Hepatocyte (in vitro differentiated cells): ENCODE results near the gene GDPD5. TPM values are rescaled to one million over a fixed set of nuclear protein-coding genes. Genes with fewer than 3 reads are reported as not detected.

Source experiments
- DNase-seq: peaks from one replicate; pipeline ENCODE4 v3.0.0-alpha.2; 2016; ENCODE audit warnings: low spot score
- H2AFZ ChIP-seq: fragments of 200-600 bp; sonication (generic); 2 replicates; pipeline ENCODE4 v1.6.0; 2016; ENCODE audit warnings: antibody characterized with exemption, mild to moderate bottlenecking
- H3K27ac ChIP-seq: fragments of 200-600 bp; sonication (generic); 2 replicates; pipeline ENCODE4 v1.5.1; 2016; ENCODE audit warnings: mild to moderate bottlenecking
- H3K27me3 ChIP-seq: fragments of 200-600 bp; sonication (generic); 2 replicates; pipeline ENCODE4 v1.6.1; 2016
- H3K36me3 ChIP-seq: fragments of 200-600 bp; sonication (generic); replicated peaks from 2 replicates; pipeline ENCODE4 v1.5.1; 2016; ENCODE audit warnings: low read depth; ENCODE audit not compliant: insufficient read depth
- H3K4me1 ChIP-seq: fragments of 200-600 bp; sonication (generic); 2 replicates; pipeline ENCODE4 v1.5.1; 2016; ENCODE audit warnings: mild to moderate bottlenecking, moderate library complexity; ENCODE audit not compliant: insufficient read depth
- H3K4me2 ChIP-seq: fragments of 200-600 bp; sonication (generic); 2 replicates; pipeline ENCODE4 v1.6.0; 2016
- H3K4me3 ChIP-seq: fragments of 200-600 bp; sonication (generic); 2 replicates; pipeline ENCODE4 v1.5.1; 2016; ENCODE audit warnings: mild to moderate bottlenecking
- H3K79me2 ChIP-seq: fragments of 200-600 bp; sonication (generic); 2 replicates; pipeline ENCODE4 v1.6.0; 2017; ENCODE audit warnings: mild to moderate bottlenecking
- H3K9me2 ChIP-seq: fragments of 200-600 bp; sonication (generic); replicated peaks from 2 replicates; pipeline ENCODE4 v1.6.0; 2017; ENCODE audit warnings: mild to moderate bottlenecking; ENCODE audit not compliant: insufficient read depth
- H3K9me3 ChIP-seq: fragments of 200-600 bp; sonication (generic); 2 replicates; pipeline ENCODE4 v1.5.1; 2016; ENCODE audit warnings: low read depth, mild to moderate bottlenecking
- H4K20me1 ChIP-seq: fragments of 200-600 bp; sonication (generic); 2 replicates; pipeline ENCODE4 v1.6.0; 2016; ENCODE audit warnings: mild to moderate bottlenecking; ENCODE audit not compliant: insufficient read depth, poor library complexity, severe bottlenecking
- EZH2 ChIP-seq: fragments of 200-600 bp; sonication (generic); IDR thresholded peaks from 2 replicates; pipeline ENCODE4 v1.6.1; 2016; ENCODE audit warnings: antibody characterized with exemption, mild to moderate bottlenecking, borderline replicate concordance
- EZH2phosphoT487 ChIP-seq: fragments of 200-600 bp; sonication (generic); IDR thresholded peaks from one replicate; pipeline ENCODE4 v1.6.1; 2018; ENCODE audit warnings: antibody characterized with exemption, mild to moderate bottlenecking, low read depth, moderate library complexity; ENCODE audit not compliant: unreplicated experiment, severe bottlenecking
- WGBS: methylation state at CpG from one replicate; pipeline ENCODE4 v1.1.6; 2016; ENCODE audit warnings: low lambda C conversion rate; ENCODE audit errors: missing lambda C conversion rate; 5-methylcytosine and 5-hydroxymethylcytosine counted together
- polyA plus RNA-seq: library from polyadenylated mRNA; unstranded; fragments of >200 nt; fragmentation: Nextera tagmentation; extraction: Ambion mirVana; gene quantifications from 2 replicates; pipeline ENCODE4 v1.2.1, GENCODE V29; 2016
- total RNA-seq: library from RNA; depleted of rRNA; stranded (reverse); fragments of >200 nt; gene quantifications from 2 replicates; pipeline ENCODE4 v1.2.3, GENCODE V29; 2014
- TF ChIP-seq, protein P1 (sequence below): fragments of 200-600 bp; sonication (generic); IDR thresholded peaks from 2 replicates; pipeline ENCODE4 v1.5.1; 2016; ENCODE audit warnings: antibody characterized with exemption, mild to moderate bottlenecking; ENCODE audit not compliant: poor library complexity

The GDPD5 gene
- total and polyA plus RNA-seq, 2 experiments from 2014 or later = 5.2 to 8.9 TPM

DNA sequence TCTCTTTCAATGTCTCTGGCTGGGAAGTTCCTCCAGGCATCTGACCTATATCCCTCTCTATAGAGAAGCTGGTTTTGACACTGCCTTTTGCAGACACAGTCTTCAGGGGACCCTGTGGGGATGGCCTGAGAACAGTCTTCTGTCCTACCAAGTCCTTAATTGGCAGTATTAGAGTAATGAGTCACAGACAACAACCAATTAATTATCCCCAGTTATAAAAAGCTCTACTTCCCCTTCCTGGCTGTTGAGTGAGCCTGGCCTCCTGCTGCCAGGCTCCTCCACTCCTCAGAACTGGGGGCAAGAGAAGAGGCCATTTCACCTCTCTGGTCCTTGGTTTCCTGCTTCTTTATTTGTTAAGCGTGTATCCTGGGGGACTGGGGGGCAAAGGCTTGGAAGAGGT lies 51.5 kb downstream of the GDPD5 start:
- Histone ChIP-seq H3K4me1 (no peaks in the 10 kb centered on the region), H3K36me3 (no peaks in the 10 kb centered on the region), H3K9me2 (no peaks in the 10 kb centered on the region), H3K4me3 (no peak overlapping the region), H3K4me2 (no peak overlapping the region), H2AFZ (no peak overlapping the region), H3K27ac (no peak overlapping the region), H4K20me1 (no peaks in the 10 kb centered on the region), H3K9me3 (no peaks in the 10 kb centered on the region), H3K27me3 (no peaks in the 10 kb centered on the region), H3K79me2 (no peaks in the 10 kb centered on the region)
- WGBS = 94% methylated on average over 1 of the region's 1 CpG
- DNase-seq = no peak
- TF ChIP-seq, protein P1, sequence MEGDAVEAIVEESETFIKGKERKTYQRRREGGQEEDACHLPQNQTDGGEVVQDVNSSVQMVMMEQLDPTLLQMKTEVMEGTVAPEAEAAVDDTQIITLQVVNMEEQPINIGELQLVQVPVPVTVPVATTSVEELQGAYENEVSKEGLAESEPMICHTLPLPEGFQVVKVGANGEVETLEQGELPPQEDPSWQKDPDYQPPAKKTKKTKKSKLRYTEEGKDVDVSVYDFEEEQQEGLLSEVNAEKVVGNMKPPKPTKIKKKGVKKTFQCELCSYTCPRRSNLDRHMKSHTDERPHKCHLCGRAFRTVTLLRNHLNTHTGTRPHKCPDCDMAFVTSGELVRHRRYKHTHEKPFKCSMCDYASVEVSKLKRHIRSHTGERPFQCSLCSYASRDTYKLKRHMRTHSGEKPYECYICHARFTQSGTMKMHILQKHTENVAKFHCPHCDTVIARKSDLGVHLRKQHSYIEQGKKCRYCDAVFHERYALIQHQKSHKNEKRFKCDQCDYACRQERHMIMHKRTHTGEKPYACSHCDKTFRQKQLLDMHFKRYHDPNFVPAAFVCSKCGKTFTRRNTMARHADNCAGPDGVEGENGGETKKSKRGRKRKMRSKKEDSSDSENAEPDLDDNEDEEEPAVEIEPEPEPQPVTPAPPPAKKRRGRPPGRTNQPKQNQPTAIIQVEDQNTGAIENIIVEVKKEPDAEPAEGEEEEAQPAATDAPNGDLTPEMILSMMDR = no peak
- TF ChIP-seq EZH2phosphoT487 = no peak
- TF ChIP-seq EZH2 = no peak

- 73% methylated on average over 6 of the region's 6 CpGs for WGBS
Measured at GRCh38 chr11:75473684-75474083, 52.1 kb downstream of the GDPD5 start.

GRCh38 chr11:75472081-75472732 lies 53.5 kb downstream of the GDPD5 start:
- Histone ChIP-seq H3K27me3 (no peaks in the 10 kb centered on the region), H3K36me3 (no peaks in the 10 kb centered on the region), H3K4me1 (no peaks in the 10 kb centered on the region), H3K9me2 (no peaks in the 10 kb centered on the region), H3K9me3 (no peaks in the 10 kb centered on the region), H3K27ac (no peak overlapping the region), H2AFZ (no peak overlapping the region), H3K79me2 (no peaks in the 10 kb centered on the region), H3K4me2 (no peak overlapping the region), H4K20me1 (no peaks in the 10 kb centered on the region), H3K4me3 (no peak overlapping the region)
- no peak for DNase-seq
- WGBS = 96% methylated on average over 5 of the region's 5 CpGs
- TF ChIP-seq EZH2phosphoT487 = no peak
- no peak for TF ChIP-seq EZH2
- TF ChIP-seq, protein P1 = no peak

More at GRCh38 chr11:75473684-75474083, 52.1 kb downstream of the GDPD5 start:
- TF ChIP-seq, protein P1 = no peak
- TF ChIP-seq EZH2phosphoT487 (no peak), EZH2 (no peak)
- Histone ChIP-seq H3K9me2 (no peaks in the 10 kb centered on the region), H4K20me1 (no peaks in the 10 kb centered on the region), H3K9me3 (no peaks in the 10 kb centered on the region), H3K79me2 (no peaks in the 10 kb centered on the region), H3K4me1 (no peaks in the 10 kb centered on the region), H3K4me2 (no peak overlapping the region), H3K4me3 (no peak overlapping the region), H3K27ac (no peak overlapping the region), H3K27me3 (no peaks in the 10 kb centered on the region), H3K36me3 (no peaks in the 10 kb centered on the region), H2AFZ (no peak overlapping the region)
- no peak for DNase-seq
